Epithelial cell of proximal tubule (primary cell): ENCODE data around the gene LHX3. TPM values are rescaled to one million over a fixed set of nuclear protein-coding genes. Genes with fewer than 3 reads are reported as not detected.

Source experiments
- DNase-seq: peaks from one replicate; pipeline ENCODE4 v3.0.0-alpha.2; 2011; ENCODE audit warnings: low read depth
- H3K4me3 ChIP-seq: 2 replicates; pipeline ENCODE4 v1.5.1; 2011; ENCODE audit warnings: low read depth, mild to moderate bottlenecking, low read length
- total RNA-seq: library from RNA; depleted of rRNA; stranded (reverse); fragments of >200 nt; gene quantifications from 2 replicates; pipeline ENCODE4 v1.2.3, GENCODE V29; 2015
- TF ChIP-seq, protein P1 (sequence below): conservative IDR thresholded peaks from 2 replicates; pipeline ENCODE4 v1.5.1; 2012; ENCODE audit warnings: low read depth, mild to moderate bottlenecking, low read length

LHX3 gene
- total RNA-seq, 1 donor from 2014 or later, result not detected

DNA sequence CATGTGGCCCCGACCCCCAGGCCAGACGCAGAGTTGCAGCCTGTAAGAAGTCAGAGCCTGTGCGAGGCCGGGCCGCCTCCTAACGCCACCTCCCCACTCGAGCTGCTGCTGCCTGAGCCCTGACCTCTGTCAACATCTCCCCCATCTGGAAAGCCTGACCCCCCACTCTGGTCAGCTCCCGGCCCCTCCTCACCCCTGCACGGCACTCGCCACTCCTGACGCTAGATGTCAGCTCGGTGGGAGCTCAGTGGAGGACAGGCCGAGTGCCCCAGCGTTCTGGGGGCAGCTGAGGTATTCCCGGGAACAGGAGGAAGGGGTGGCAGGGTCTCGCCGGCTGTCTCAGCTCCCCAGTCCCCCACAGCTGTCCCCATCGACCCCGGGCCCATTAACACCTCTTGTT, 19.9 kb downstream of the LHX3 start:
- TF ChIP-seq, protein P1, sequence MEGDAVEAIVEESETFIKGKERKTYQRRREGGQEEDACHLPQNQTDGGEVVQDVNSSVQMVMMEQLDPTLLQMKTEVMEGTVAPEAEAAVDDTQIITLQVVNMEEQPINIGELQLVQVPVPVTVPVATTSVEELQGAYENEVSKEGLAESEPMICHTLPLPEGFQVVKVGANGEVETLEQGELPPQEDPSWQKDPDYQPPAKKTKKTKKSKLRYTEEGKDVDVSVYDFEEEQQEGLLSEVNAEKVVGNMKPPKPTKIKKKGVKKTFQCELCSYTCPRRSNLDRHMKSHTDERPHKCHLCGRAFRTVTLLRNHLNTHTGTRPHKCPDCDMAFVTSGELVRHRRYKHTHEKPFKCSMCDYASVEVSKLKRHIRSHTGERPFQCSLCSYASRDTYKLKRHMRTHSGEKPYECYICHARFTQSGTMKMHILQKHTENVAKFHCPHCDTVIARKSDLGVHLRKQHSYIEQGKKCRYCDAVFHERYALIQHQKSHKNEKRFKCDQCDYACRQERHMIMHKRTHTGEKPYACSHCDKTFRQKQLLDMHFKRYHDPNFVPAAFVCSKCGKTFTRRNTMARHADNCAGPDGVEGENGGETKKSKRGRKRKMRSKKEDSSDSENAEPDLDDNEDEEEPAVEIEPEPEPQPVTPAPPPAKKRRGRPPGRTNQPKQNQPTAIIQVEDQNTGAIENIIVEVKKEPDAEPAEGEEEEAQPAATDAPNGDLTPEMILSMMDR, result no peak
- no peak overlapping the region for H3K4me3 ChIP-seq
- DNase-seq, result no peak

- TF ChIP-seq, protein P1, result no peak
- DNase-seq, result no peak
- no peak overlapping the region for H3K4me3 ChIP-seq
Observed at GRCh38 chr9:136182850-136183422, 22.0 kb downstream of the LHX3 start.

- DNase-seq, result no peak
- TF ChIP-seq, protein P1, result no peak
- H3K4me3 ChIP-seq, result no peak overlapping the region
Observed at GRCh38 chr9:136182420-136182787, 22.5 kb downstream of the LHX3 start.

- no peak overlapping the region for H3K4me3 ChIP-seq
- TF ChIP-seq, protein P1, result no peak
- DNase-seq, result no peak
Observed at GRCh38 chr9:136181784-136182419, 23.0 kb downstream of the LHX3 start.

DNA sequence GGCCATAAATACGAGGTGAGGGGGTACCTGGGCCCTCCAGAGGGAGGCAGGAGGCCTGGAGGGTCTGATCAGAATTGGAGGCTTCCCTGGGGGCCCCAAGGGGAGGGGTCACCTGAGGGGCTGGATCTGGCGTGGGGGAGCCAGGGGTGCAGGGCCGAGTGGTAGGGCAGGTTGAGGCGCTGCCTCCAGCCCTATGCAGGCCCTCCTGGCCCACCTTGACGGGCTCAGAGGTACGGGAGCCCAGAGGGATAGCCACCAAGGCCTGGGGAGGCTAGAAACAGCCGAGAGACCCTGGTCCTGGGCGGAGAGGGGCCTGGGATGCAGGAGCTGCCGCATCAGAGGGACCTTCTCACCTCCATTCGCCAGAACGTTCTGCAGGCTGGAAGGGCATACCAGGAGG, 24.3 kb downstream of the LHX3 start:
- no peak overlapping the region for H3K4me3 ChIP-seq
- DNase-seq, result no peak
- TF ChIP-seq, protein P1, result no peak

- no peak for DNase-seq
- TF ChIP-seq, protein P1, result no peak
- no peak overlapping the region for H3K4me3 ChIP-seq
Observed at GRCh38 chr9:136179761-136180160, 25.2 kb downstream of the LHX3 start.

DNA sequence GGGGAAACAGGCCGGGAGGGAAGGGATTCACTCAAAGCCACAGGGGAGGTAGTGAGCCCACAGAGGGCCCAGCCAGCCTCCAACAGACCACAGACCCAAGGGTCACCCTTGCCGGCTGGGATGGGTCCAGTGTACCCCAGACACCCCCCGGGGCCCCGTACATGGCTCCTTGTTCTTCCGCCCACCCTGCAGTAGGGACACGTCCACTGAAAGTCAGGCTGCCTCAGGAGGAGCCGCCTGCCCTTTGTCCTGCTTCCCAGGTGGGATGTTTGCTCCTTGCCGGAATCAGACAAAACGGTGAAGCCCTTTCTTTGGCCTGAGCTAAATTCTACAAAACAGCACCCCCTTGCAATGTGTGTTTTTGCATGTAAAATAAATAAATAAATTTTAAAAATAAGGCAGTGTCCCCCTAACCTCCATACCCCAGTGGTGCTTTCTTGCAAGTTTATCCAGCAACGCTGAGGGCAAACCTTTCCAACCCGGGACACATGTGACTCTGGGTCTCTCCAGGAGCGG, 25.8 kb downstream of the LHX3 start:
- TF ChIP-seq, protein P1, result no peak
- no peak for DNase-seq
- no peak overlapping the region for H3K4me3 ChIP-seq
